Measurements from ENCODE around the gene UBA1. TPM values are rescaled to one million over a fixed set of nuclear protein-coding genes. Genes with fewer than 3 reads are reported as not detected.

The UBA1 gene
- total RNA-seq, 1 donor from 2014 or later = 235 TPM

DNA sequence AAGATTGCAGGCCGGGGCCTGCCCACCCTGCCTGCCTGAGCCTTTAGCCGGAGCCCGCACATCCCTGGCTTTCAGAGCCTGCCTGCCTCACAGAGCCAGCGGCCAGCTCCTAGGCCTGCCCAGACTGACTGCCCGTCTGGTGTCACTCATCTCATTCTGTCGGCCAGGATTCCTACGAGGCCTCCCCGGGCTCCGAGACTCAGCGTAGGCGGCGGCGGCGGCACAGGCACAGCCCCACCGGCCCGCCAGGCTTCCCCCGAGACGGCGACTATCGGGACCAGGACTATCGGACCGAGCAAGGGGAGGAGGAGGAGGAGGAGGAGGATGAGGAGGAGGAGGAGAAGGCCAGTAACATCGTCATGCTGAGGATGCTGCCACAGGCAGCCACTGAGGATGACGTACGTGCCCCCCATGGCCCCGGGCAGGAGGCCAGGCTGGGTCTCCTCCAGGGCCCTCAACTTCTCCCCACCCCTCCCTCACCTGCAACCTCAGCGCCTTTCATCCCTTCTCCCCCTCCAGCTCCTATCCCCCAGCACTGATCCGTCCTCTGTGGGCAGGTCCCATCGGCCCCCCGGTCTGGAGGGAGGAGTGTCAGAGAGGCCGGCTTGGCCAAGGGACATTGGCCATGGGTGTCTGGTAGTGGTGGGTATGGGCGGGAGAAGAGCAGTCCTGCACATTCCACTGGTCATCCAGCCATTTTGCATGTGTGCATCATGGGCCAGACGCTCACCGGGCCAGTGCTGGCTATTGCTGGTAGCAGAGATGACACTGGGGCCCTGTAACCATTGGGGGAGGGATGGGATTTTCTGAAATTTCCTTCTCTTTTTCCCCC, 22.6 kb upstream of the UBA1 start:
- Mint-ChIP-seq H3K4me3 (no peak overlapping the region), H3K36me3 (ENCODE audit: low read depth) (peaks cover 61% of the 10 kb centered on the region), H3K27ac (no peak overlapping the region), H3K4me1 (no peaks in the 10 kb centered on the region), H3K27me3 (no peaks in the 10 kb centered on the region), H3K9me3 (no peaks in the 10 kb centered on the region)
- ChIA-PET CTCF (no interaction called here), POLR2A (no interaction called here)
- no peak for DNase-seq
- TF ChIP-seq, protein P1, sequence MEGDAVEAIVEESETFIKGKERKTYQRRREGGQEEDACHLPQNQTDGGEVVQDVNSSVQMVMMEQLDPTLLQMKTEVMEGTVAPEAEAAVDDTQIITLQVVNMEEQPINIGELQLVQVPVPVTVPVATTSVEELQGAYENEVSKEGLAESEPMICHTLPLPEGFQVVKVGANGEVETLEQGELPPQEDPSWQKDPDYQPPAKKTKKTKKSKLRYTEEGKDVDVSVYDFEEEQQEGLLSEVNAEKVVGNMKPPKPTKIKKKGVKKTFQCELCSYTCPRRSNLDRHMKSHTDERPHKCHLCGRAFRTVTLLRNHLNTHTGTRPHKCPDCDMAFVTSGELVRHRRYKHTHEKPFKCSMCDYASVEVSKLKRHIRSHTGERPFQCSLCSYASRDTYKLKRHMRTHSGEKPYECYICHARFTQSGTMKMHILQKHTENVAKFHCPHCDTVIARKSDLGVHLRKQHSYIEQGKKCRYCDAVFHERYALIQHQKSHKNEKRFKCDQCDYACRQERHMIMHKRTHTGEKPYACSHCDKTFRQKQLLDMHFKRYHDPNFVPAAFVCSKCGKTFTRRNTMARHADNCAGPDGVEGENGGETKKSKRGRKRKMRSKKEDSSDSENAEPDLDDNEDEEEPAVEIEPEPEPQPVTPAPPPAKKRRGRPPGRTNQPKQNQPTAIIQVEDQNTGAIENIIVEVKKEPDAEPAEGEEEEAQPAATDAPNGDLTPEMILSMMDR (IDR thresholded peaks at IDR 0.05) = no peak
- ATAC-seq (ENCODE audit: low read depth) = no peak
- intact Hi-C loops (cut with micrococcal nuclease) = no loop called here

DNA sequence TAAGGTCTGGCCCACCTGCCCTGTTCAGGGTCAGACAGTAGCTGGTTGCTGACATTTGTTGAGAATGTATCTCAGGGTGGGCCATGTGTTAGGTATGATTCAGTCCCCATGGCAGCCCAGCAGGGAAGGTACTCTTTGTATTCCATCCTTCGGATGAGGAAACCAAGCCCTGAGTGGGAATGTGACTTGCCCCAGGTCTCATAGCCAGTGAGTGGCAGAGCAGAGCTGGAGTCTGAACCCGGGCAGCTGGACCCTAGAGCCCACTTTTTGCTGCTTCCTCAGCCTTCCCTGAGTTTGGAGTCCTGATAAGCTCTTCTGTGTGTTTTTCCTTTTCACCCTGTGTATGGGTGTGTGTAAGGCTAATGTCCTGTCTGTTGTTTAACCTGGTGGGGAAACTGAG, 21.6 kb upstream of the UBA1 start:
- H3K36me3 Mint-ChIP-seq (ENCODE audit: low read depth) = peaks cover 68% of the 10 kb centered on the region
- H3K4me3 Mint-ChIP-seq = no peak overlapping the region
- TF ChIP-seq, protein P1 (IDR thresholded peaks at IDR 0.05) = no peak
- H3K4me1 Mint-ChIP-seq = no peaks in the 10 kb centered on the region
- no peaks in the 10 kb centered on the region for H3K9me3 Mint-ChIP-seq
- no peaks in the 10 kb centered on the region for H3K27me3 Mint-ChIP-seq
- DNase-seq (no peak), ATAC-seq (ENCODE audit: low read depth) (no peak)
- ChIA-PET CTCF (no interaction called here), POLR2A (no interaction called here)
- intact Hi-C loops (cut with micrococcal nuclease) = no loop called here
- no peak overlapping the region for H3K27ac Mint-ChIP-seq

DNA sequence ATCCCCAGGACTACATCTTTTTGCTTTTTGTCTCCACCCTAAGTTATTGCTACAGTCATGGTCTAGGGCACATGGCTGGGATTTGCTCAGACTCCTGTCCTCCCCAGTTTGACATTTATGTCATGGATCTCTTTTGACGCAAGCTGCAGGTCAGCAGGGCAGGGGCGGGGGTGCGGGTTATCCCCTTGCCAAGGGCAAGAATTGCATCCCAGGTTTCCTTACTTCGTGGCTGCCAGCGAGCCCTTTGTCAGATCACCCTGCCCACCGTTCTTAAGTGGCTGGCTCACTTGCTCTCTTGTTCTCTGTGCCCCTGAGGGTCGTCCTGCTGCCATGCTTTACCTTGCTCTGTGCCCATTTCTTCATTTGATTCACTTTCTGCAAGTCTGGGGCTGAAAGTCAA, 21.1 kb upstream of the UBA1 start:
- ATAC-seq (ENCODE audit: low read depth) (no peak), DNase-seq (no peak)
- ChIA-PET CTCF (no interaction called here), POLR2A (no interaction called here)
- TF ChIP-seq, protein P1 (IDR thresholded peaks at IDR 0.05) = no peak
- no peak overlapping the region for H3K27ac Mint-ChIP-seq
- H3K36me3 Mint-ChIP-seq (ENCODE audit: low read depth) = peaks cover 70% of the 10 kb centered on the region
- H3K9me3 Mint-ChIP-seq = no peaks in the 10 kb centered on the region
- no peaks in the 10 kb centered on the region for H3K27me3 Mint-ChIP-seq
- intact Hi-C loops (cut with micrococcal nuclease) = no loop called here
- no peak overlapping the region for H3K4me3 Mint-ChIP-seq
- H3K4me1 Mint-ChIP-seq = no peaks in the 10 kb centered on the region

DNA sequence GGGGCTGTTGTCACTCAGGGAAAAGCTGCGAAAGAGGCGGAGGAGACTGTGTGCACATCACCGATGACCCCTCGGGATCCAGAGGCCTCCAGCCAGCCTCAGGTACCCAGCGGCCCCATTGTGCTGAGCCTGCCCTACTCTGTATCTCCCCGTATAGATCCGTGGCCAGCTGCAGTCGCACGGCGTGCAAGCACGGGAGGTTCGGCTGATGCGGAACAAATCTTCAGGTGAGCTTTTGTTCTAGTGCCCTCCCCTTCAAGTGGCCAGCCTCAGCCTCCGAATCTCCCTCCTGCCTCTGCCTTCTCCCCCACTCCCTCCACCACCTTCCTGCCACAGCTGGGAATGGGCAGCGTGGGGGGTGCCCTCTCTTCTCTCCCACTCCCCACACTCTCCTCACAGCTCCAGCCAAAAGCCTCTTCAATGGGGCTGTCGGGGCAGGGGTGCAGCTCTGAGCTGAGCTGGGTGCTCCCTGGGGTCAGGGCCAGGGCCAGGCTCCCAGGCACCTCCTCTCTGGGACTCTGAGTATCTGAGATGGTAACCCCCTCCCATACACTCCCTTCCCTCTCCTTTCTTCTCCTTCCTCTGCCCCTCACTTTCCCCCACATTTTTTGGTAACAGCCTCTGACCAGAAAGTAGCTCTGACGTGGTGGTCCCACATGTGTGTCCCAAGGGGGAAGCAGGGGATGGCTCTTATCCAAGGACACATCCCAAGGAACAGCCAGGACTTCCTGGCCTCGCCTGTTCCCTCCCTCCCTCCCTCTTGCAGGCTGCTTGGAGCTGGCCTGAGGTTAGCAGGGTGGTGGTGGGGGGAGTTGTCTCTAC, 20.4 kb upstream of the UBA1 start:
- ChIA-PET POLR2A (interaction anchor here (0.5 to 0.6 kb wide), 2 partner anchors 30 to 43 kb away, joined by 3 read pairs; no protein-coding TSS in a partner anchor), CTCF (no interaction called here)
- H3K27ac Mint-ChIP-seq = no peak overlapping the region
- ATAC-seq (ENCODE audit: low read depth) = no peak
- no peaks in the 10 kb centered on the region for H3K9me3 Mint-ChIP-seq
- H3K36me3 Mint-ChIP-seq (ENCODE audit: low read depth) = peaks cover 76% of the 10 kb centered on the region
- H3K27me3 Mint-ChIP-seq = no peaks in the 10 kb centered on the region
- no peak for DNase-seq
- no peak overlapping the region for H3K4me3 Mint-ChIP-seq
- intact Hi-C loops (cut with micrococcal nuclease) = no loop called here
- no peaks in the 10 kb centered on the region for H3K4me1 Mint-ChIP-seq
- TF ChIP-seq, protein P1 (IDR thresholded peaks at IDR 0.05) = no peak

DNA sequence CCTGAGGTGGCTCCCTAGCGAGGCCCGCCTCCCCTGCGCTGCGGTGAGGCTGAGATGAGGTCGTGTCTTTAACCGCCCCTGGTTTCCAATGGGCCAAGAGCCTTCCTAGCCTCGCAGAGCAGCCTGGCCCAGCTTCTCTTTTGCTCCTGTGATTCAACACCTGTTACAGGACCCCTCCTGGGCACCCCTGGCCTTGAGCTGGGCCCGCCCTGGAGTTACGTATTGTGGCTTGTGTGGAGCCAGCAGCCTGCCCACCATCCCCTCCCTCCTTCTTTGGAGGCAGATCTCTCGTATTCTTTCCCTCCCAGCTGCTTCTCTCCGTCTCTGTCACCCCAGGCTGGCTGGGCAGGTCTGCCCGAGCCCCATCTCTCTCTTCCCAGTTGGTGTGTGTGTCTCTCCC, 19.3 kb upstream of the UBA1 start:
- CTCF ChIA-PET = no interaction called here
- Mint-ChIP-seq H3K4me1 (no peaks in the 10 kb centered on the region), H3K9me3 (no peaks in the 10 kb centered on the region), H3K36me3 (ENCODE audit: low read depth) (peaks cover 77% of the 10 kb centered on the region), H3K27ac (no peak overlapping the region), H3K4me3 (no peak overlapping the region), H3K27me3 (no peaks in the 10 kb centered on the region)
- ATAC-seq (ENCODE audit: low read depth) (no peak), DNase-seq (no peak)
- intact Hi-C loops (cut with micrococcal nuclease) = no loop called here
- TF ChIP-seq, protein P1 (IDR thresholded peaks at IDR 0.05) = no peak
- POLR2A ChIA-PET = no interaction called here

Measured in activated B cell treated with CpG ODN at 0.5 μM for 24 hours (primary cell).